ENCODE results near the gene ADAMTS7.
"Not testable (repeated sequence)": the region's sequence is repeated elsewhere in the genome, so short reads cannot be mapped to it uniquely, and the experiment has no call there.

DNA sequence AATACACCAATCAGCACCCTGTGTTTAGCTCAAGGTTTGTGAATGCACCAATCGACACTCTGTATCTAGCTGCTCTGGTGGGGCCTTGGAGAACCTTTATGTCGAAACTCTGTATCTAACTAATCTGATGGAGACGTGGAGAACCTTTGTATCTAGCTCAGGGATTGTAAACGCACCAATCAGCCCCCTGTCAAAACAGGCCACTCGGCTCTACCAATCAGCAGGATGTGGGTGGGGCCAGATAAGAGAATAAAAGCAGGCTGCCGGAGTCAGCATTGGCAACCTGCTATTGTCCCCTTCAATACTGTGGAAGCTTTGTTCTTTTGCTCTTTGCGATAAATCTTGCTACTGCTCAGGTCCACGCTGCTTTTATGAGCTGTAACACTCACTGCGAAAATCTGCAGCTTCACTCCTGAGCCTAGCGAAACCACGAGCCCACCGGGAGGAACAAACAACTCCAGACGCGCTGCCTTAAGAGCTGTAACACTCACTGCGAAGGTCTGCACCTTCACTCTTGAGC is 36.2 kb upstream of the ADAMTS7 start:
- TF ChIP-seq, protein P1, sequence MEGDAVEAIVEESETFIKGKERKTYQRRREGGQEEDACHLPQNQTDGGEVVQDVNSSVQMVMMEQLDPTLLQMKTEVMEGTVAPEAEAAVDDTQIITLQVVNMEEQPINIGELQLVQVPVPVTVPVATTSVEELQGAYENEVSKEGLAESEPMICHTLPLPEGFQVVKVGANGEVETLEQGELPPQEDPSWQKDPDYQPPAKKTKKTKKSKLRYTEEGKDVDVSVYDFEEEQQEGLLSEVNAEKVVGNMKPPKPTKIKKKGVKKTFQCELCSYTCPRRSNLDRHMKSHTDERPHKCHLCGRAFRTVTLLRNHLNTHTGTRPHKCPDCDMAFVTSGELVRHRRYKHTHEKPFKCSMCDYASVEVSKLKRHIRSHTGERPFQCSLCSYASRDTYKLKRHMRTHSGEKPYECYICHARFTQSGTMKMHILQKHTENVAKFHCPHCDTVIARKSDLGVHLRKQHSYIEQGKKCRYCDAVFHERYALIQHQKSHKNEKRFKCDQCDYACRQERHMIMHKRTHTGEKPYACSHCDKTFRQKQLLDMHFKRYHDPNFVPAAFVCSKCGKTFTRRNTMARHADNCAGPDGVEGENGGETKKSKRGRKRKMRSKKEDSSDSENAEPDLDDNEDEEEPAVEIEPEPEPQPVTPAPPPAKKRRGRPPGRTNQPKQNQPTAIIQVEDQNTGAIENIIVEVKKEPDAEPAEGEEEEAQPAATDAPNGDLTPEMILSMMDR (IDR thresholded peaks at IDR 0.05), result not testable (repeated sequence)
- not testable (repeated sequence) for TF ChIP-seq EP300 (IDR thresholded peaks at IDR 0.05); POLR2A (IDR thresholded peaks at IDR 0.05; ENCODE audit: low read length); SREBF2 (IDR thresholded peaks at IDR 0.05); ZNF302 (CRISPR knock-in tag; IDR thresholded peaks at IDR 0.05); ZSCAN20 (CRISPR knock-in tag; IDR thresholded peaks at IDR 0.05)
- TF ChIP-seq, protein P2, sequence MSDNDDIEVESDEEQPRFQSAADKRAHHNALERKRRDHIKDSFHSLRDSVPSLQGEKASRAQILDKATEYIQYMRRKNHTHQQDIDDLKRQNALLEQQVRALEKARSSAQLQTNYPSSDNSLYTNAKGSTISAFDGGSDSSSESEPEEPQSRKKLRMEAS (IDR thresholded peaks at IDR 0.05), result not testable (repeated sequence)
- TF ChIP-seq, protein P3, sequence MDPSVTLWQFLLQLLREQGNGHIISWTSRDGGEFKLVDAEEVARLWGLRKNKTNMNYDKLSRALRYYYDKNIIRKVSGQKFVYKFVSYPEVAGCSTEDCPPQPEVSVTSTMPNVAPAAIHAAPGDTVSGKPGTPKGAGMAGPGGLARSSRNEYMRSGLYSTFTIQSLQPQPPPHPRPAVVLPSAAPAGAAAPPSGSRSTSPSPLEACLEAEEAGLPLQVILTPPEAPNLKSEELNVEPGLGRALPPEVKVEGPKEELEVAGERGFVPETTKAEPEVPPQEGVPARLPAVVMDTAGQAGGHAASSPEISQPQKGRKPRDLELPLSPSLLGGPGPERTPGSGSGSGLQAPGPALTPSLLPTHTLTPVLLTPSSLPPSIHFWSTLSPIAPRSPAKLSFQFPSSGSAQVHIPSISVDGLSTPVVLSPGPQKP (IDR thresholded peaks at IDR 0.05; ENCODE audit: low read depth, low read length), result not testable (repeated sequence)

Measured in A549 (cell line).